HEK293 (cell line): ENCODE data around the gene BOLL.
A peak's percentile ranks its signal among the peaks of the same experiment; 100 is the strongest.

Experiments used
- TCF7L2 ChIP-seq: IDR thresholded peaks from 2 replicates; pipeline ENCODE4 v1.6.1; 2011; ENCODE audit warnings: low read depth, mild to moderate bottlenecking, inconsistent platforms, low read length, moderate library complexity, borderline replicate concordance
- ZNF76 ChIP-seq: fragments of 450-650 bp; formaldehyde crosslinking; IDR thresholded peaks from 2 replicates; pipeline ENCODE4; 2016; ENCODE audit warnings: low read depth, missing biosample characterization, missing genetic modification characterization, borderline replicate concordance

- TF ChIP-seq ZNF76 (tag by site-specific recombination) (peak; percentile 24; the same call in 1 of the 2 replicates), TCF7L2 (no peak)
Observed at GRCh38 chr2:197705121-197705911, 79.8 kb downstream of the BOLL start, which contains the start of gene MARS2.
